Neural cell (in vitro differentiated cells): ENCODE results near the gene OR7D4. TPM values are rescaled to one million over a fixed set of nuclear protein-coding genes. Genes with fewer than 3 reads are reported as not detected.

Experiments used
- H2AFZ ChIP-seq: fragments of 200-600, 300-800 bp; sonication (generic), shearing (Covaris generic); 2 replicates; pipeline ENCODE4 v1.6.0; 2014; ENCODE audit warnings: low read depth, mild to moderate bottlenecking, antibody characterized with exemption, low read length, moderate library complexity
- H3F3A ChIP-seq: fragments of 200-600 bp; shearing (Covaris generic); 2 replicates; pipeline ENCODE4 v1.6.1; 2016; ENCODE audit warnings: mild to moderate bottlenecking, moderate library complexity, mixed read lengths, antibody characterized with exemption, low read length; ENCODE audit not compliant: insufficient read depth, poor library complexity, severe bottlenecking
- H3K27ac ChIP-seq: fragments of 200-600, 300-800 bp; sonication (generic), shearing (Covaris generic); 2 replicates; pipeline ENCODE4 v1.5.1; 2014; ENCODE audit warnings: mild to moderate bottlenecking, low read length, moderate library complexity
- H3K27me3 ChIP-seq: fragments of 300-800, 200-600 bp; sonication (generic), shearing (Covaris generic); 2 replicates; pipeline ENCODE4 v1.6.0; 2014; ENCODE audit warnings: mild to moderate bottlenecking, low read depth, low read length, moderate library complexity; ENCODE audit not compliant: insufficient read depth
- H3K36me3 ChIP-seq: fragments of 300-800, 200-600 bp; sonication (generic), shearing (Covaris generic); 2 replicates; pipeline ENCODE4 v1.5.1; 2014; ENCODE audit warnings: mild to moderate bottlenecking, antibody characterized with exemption, low read length, moderate library complexity; ENCODE audit not compliant: insufficient read depth
- H3K4me2 ChIP-seq: fragments of 300-800, 200-600 bp; sonication (generic), shearing (Covaris generic); 2 replicates; pipeline ENCODE4 v1.6.0; 2014; ENCODE audit warnings: mild to moderate bottlenecking, low read length
- H3K4me3 ChIP-seq: fragments of 300-800, 200-600 bp; sonication (generic), shearing (Covaris generic); 2 replicates; pipeline ENCODE4 v1.5.1; 2014; ENCODE audit warnings: mild to moderate bottlenecking, low read length, moderate library complexity
- H3K79me2 ChIP-seq: fragments of 200-600 bp; shearing (Covaris generic); replicated peaks from 2 replicates; pipeline ENCODE4 v1.6.0; 2014; ENCODE audit warnings: mild to moderate bottlenecking, low read length, moderate library complexity; ENCODE audit not compliant: insufficient read depth
- H3K9ac ChIP-seq: fragments of 300-800, 200-600 bp; sonication (generic), shearing (Covaris generic); 2 replicates; pipeline ENCODE4 v1.6.1; 2016; ENCODE audit warnings: mild to moderate bottlenecking, low read length, mixed read lengths
- H3K9me2 ChIP-seq: fragments of 200-600 bp; shearing (Covaris generic); 2 replicates; pipeline ENCODE4 v1.6.1; 2016; ENCODE audit warnings: mild to moderate bottlenecking, low read length, mixed read lengths; ENCODE audit not compliant: insufficient read depth
- H3K9me3 ChIP-seq: fragments of 200-600, 300-800 bp; sonication (generic), shearing (Covaris generic); 2 replicates; pipeline ENCODE4 v1.6.1; 2016; ENCODE audit warnings: mild to moderate bottlenecking, mixed run types, low read length, moderate library complexity, mixed read lengths
- H4K20me1 ChIP-seq: fragments of 200-600 bp; shearing (Covaris generic); 2 replicates; pipeline ENCODE4 v1.6.1; 2016; ENCODE audit warnings: mild to moderate bottlenecking, mixed run types; ENCODE audit not compliant: insufficient read depth
- CTCF ChIP-seq: fragments of 450-650 bp; IDR thresholded peaks from 2 replicates; pipeline ENCODE4 v1.5.1; 2014; ENCODE audit warnings: antibody characterized with exemption, mild to moderate bottlenecking, moderate library complexity; ENCODE audit not compliant: poor library complexity, severe bottlenecking
- EP300 ChIP-seq: fragments of 450-650 bp; conservative IDR thresholded peaks from 2 replicates; pipeline ENCODE4 v1.6.1; 2014; ENCODE audit warnings: antibody characterized with exemption, mild to moderate bottlenecking, moderate library complexity; ENCODE audit not compliant: poor library complexity, severe bottlenecking
- EZH2 ChIP-seq: fragments of 200-600, 300-800 bp; shearing (Covaris generic), sonication (generic); IDR thresholded peaks from 2 replicates; pipeline ENCODE4 v1.6.1; 2014; ENCODE audit warnings: antibody characterized with exemption, low read length, borderline replicate concordance, mild to moderate bottlenecking; ENCODE audit not compliant: insufficient read depth, poor library complexity, severe bottlenecking
- MXI1 ChIP-seq: fragments of 450-650 bp; conservative IDR thresholded peaks from 2 replicates; pipeline ENCODE4 v1.6.1; 2014; ENCODE audit warnings: antibody characterized with exemption, mild to moderate bottlenecking; ENCODE audit not compliant: poor library complexity, severe bottlenecking
- POLR2AphosphoS5 ChIP-seq: IDR thresholded peaks from 2 replicates; pipeline ENCODE4 v1.6.1; 2012
- RAD21 ChIP-seq: fragments of 450-650 bp; conservative IDR thresholded peaks from 2 replicates; pipeline ENCODE4 v1.6.1; 2014; ENCODE audit warnings: antibody characterized with exemption, mild to moderate bottlenecking, moderate library complexity
- REST ChIP-seq: IDR thresholded peaks from 2 replicates; pipeline ENCODE4 v1.6.1; 2012; ENCODE audit warnings: borderline replicate concordance
- SMC3 ChIP-seq: fragments of 450-650 bp; conservative IDR thresholded peaks from 2 replicates; pipeline ENCODE4 v1.6.1; 2014; ENCODE audit warnings: antibody characterized with exemption, mild to moderate bottlenecking, moderate library complexity; ENCODE audit not compliant: poor library complexity
- TAF1 ChIP-seq: IDR thresholded peaks from 2 replicates; pipeline ENCODE4 v1.6.1; 2012; ENCODE audit warnings: low read depth
- polyA plus RNA-seq: library from polyadenylated mRNA; depleted of rRNA; stranded (reverse); fragments of >200 nt; gene quantifications from 2 replicates; pipeline ENCODE4 v1.2.3, GENCODE V29; 2014

Gene OR7D4
- polyA plus RNA-seq, 1 donor from 2014 or later = not detected

GRCh38 chr19:9165261-9165660 lies 54.1 kb downstream of the OR7D4 start:
- no peak overlapping the region for H3K4me2 ChIP-seq
- H3F3A ChIP-seq = no peaks in the 10 kb centered on the region
- H3K36me3 ChIP-seq = peaks cover 25% of the 10 kb centered on the region
- no peak overlapping the region for H3K9ac ChIP-seq
- H4K20me1 ChIP-seq = no peaks in the 10 kb centered on the region
- no peaks in the 10 kb centered on the region for H3K79me2 ChIP-seq
- peaks cover 21% of the 10 kb centered on the region for H3K9me3 ChIP-seq
- no peak overlapping the region for H3K4me3 ChIP-seq
- no peak overlapping the region for H2AFZ ChIP-seq
- no peaks in the 10 kb centered on the region for H3K27me3 ChIP-seq
- H3K27ac ChIP-seq = no peak overlapping the region
- no peak for TF ChIP-seq MXI1
- TF ChIP-seq CTCF = no peak
- no peak for TF ChIP-seq EZH2
- no peak for TF ChIP-seq RAD21
- TF ChIP-seq EP300 = no peak
- TF ChIP-seq POLR2AphosphoS5 = no peak
- no peak for TF ChIP-seq SMC3
- TF ChIP-seq TAF1 = no peak
- TF ChIP-seq REST = no peak
- H3K9me2 ChIP-seq = no peaks in the 10 kb centered on the region

GRCh38 chr19:9161427-9161826 lies 58.0 kb downstream of the OR7D4 start:
- no peak overlapping the region for H3K9ac ChIP-seq
- no peak for TF ChIP-seq SMC3
- TF ChIP-seq CTCF = no peak
- no peak for TF ChIP-seq REST
- TF ChIP-seq POLR2AphosphoS5 = no peak
- TF ChIP-seq EZH2 = no peak
- TF ChIP-seq MXI1 = no peak
- no peak for TF ChIP-seq EP300
- no peak for TF ChIP-seq RAD21
- TF ChIP-seq TAF1 = no peak
- H2AFZ ChIP-seq = no peak overlapping the region
- no peak overlapping the region for H3K27ac ChIP-seq
- peaks cover 42% of the 10 kb centered on the region for H3K36me3 ChIP-seq
- H3K27me3 ChIP-seq = no peaks in the 10 kb centered on the region
- no peaks in the 10 kb centered on the region for H3F3A ChIP-seq
- H3K9me2 ChIP-seq = no peaks in the 10 kb centered on the region
- H3K9me3 ChIP-seq = peaks cover 21% of the 10 kb centered on the region
- no peak overlapping the region for H3K4me3 ChIP-seq
- H3K4me2 ChIP-seq = no peak overlapping the region
- H4K20me1 ChIP-seq = no peaks in the 10 kb centered on the region
- no peaks in the 10 kb centered on the region for H3K79me2 ChIP-seq
